Mesenchymal stem cell (in vitro differentiated cells and primary cell): ENCODE measurements around the gene PTPN13.

Source experiments
- DNase-seq: peaks from one replicate; pipeline ENCODE4 v3.0.0-alpha.2; 2013
- H2AFZ ChIP-seq: one replicate; pipeline ENCODE4 v1.6.1; 2013; ENCODE audit warnings: low read depth, mild to moderate bottlenecking, control low read depth, inconsistent platforms, low read length, moderate library complexity
- H2AK5ac ChIP-seq: 2 replicates; pipeline ENCODE4 v1.6.1; 2013; ENCODE audit warnings: low read length, moderate library complexity, mild to moderate bottlenecking, inconsistent platforms; ENCODE audit not compliant: severe bottlenecking
- H2BK120ac ChIP-seq: one replicate; pipeline ENCODE4 v1.6.1; 2013; ENCODE audit warnings: low read depth, mild to moderate bottlenecking, inconsistent platforms, low read length, moderate library complexity
- H2BK12ac ChIP-seq, 2 experiments: one replicate each; pipeline ENCODE4 v1.6.1; 2013; ENCODE audit warnings: inconsistent platforms in 2 of 2, low read length in 2 of 2, mild to moderate bottlenecking in 2 of 2, moderate library complexity in 2 of 2, control low read depth in 1 of 2
- H2BK15ac ChIP-seq: one replicate; pipeline ENCODE4 v1.6.1; 2013; ENCODE audit warnings: mild to moderate bottlenecking, low read depth, inconsistent platforms; ENCODE audit not compliant: poor library complexity, severe bottlenecking
- H2BK5ac ChIP-seq: 2 replicates; pipeline ENCODE4 v1.6.1; 2013; ENCODE audit warnings: low read depth, mild to moderate bottlenecking, low read length, control low read depth, inconsistent platforms; ENCODE audit not compliant: poor library complexity, severe bottlenecking
- H3K14ac ChIP-seq, 2 experiments: one replicate each; pipeline ENCODE4 v1.6.1; 2013; ENCODE audit warnings: inconsistent platforms in 2 of 2, low read length in 2 of 2, control low read depth in 1 of 2, mild to moderate bottlenecking in 1 of 2, moderate library complexity in 1 of 2
- H3K18ac ChIP-seq, 2 experiments: one replicate each; pipeline ENCODE4 v1.6.1; 2013; ENCODE audit warnings: inconsistent platforms in 2 of 2, low read length in 2 of 2, control low read depth in 1 of 2, low read depth in 1 of 2, mild to moderate bottlenecking in 1 of 2
- H3K23ac ChIP-seq, 2 experiments: one replicate each; pipeline ENCODE4 v1.6.1; 2013; ENCODE audit warnings: inconsistent platforms in 2 of 2, low read length in 2 of 2, mild to moderate bottlenecking in 2 of 2, moderate library complexity in 2 of 2, control low read depth in 1 of 2
- H3K27ac ChIP-seq: 2 replicates; pipeline ENCODE4 v1.5.1; 2013; ENCODE audit warnings: mild to moderate bottlenecking, moderate library complexity, low read length, control low read depth, inconsistent platforms; ENCODE audit not compliant: poor library complexity, severe bottlenecking
- H3K27me3 ChIP-seq, 2 experiments: 2 replicates each; pipeline versions ENCODE4 v1.6.1 to v1.7.0; 2013; ENCODE audit warnings: low read length in 2 of 2, mild to moderate bottlenecking in 2 of 2, moderate library complexity in 2 of 2, control low read depth in 1 of 2, inconsistent platforms in 1 of 2; ENCODE audit not compliant: control insufficient read depth in 1 of 2, insufficient read depth in 1 of 2
- H3K36me3 ChIP-seq, 2 experiments: 2 replicates each; pipeline versions ENCODE4 v1.6.1 to v1.7.0; 2013; ENCODE audit warnings: low read length in 2 of 2, control low read depth in 1 of 2, inconsistent platforms in 1 of 2, low read depth in 1 of 2, mild to moderate bottlenecking in 1 of 2; ENCODE audit not compliant: insufficient read depth in 2 of 2, control insufficient read depth in 1 of 2
- H3K4ac ChIP-seq, 2 experiments: one replicate each; pipeline ENCODE4 v1.6.1; 2013; ENCODE audit warnings: inconsistent platforms in 2 of 2, low read length in 2 of 2, mild to moderate bottlenecking in 2 of 2, moderate library complexity in 2 of 2, control low read depth in 1 of 2, low read depth in 1 of 2
- H3K4me1 ChIP-seq: 2 replicates; pipeline ENCODE4 v1.6.1; 2013; ENCODE audit warnings: low read depth, low read length, control low read depth; ENCODE audit not compliant: control insufficient read depth, insufficient read depth
- H3K4me2 ChIP-seq: 2 replicates; pipeline ENCODE4 v1.6.1; 2013; ENCODE audit warnings: low read length, mild to moderate bottlenecking, inconsistent platforms; ENCODE audit not compliant: poor library complexity, severe bottlenecking
- H3K4me3 ChIP-seq, 2 experiments: 2 replicates each; pipeline versions ENCODE4 v1.5.1 to v1.7.0; 2013; ENCODE audit warnings: low read length in 2 of 2, mild to moderate bottlenecking in 2 of 2, control low read depth in 1 of 2, low read depth in 1 of 2; ENCODE audit not compliant: insufficient read depth in 1 of 2
- H3K79me1 ChIP-seq: replicated peaks from 2 replicates; pipeline ENCODE4 v1.6.1; 2013; ENCODE audit warnings: mild to moderate bottlenecking, control low read depth, low read length, inconsistent platforms; ENCODE audit not compliant: poor library complexity, severe bottlenecking
- H3K9ac ChIP-seq: 2 replicates; pipeline ENCODE4 v1.7.0; 2013; ENCODE audit warnings: mild to moderate bottlenecking, low read length, moderate library complexity
- H3K9me3 ChIP-seq: 2 replicates; pipeline ENCODE4 v1.7.0; 2013; ENCODE audit warnings: mild to moderate bottlenecking, low read length; ENCODE audit not compliant: control insufficient read depth
- H4K8ac ChIP-seq: one replicate; pipeline ENCODE4 v1.6.1; 2013; ENCODE audit warnings: inconsistent platforms, mild to moderate bottlenecking, low read length, moderate library complexity
- H4K91ac ChIP-seq: one replicate; pipeline ENCODE4 v1.6.1; 2013; ENCODE audit warnings: mild to moderate bottlenecking, low read length, inconsistent platforms
- WGBS: methylation state at CpG from one replicate; pipeline ENCODE4 v1.1.7; 2013; ENCODE audit warnings: mixed read lengths; 5-methylcytosine and 5-hydroxymethylcytosine counted together

The PTPN13 gene

DNA sequence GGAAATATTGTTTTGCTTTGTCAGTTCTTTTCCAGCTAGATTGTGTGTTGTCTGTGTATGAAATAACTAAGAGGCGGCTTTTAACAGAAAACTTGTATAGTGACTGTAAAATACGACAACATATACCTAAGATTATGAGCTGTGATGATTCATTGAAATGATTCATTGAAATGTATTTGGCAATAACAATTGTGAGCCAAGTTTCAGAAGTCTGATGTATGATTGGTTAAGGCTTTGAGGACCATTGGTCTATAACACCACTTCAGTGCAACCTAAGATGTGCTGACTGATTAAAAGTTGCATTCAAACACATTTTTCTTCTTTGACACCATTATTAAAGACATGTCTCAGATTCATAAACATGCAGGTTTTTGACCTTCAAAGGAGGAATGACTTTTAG, 76.6 kb downstream of the PTPN13 start:
- no peak overlapping the region for H2BK15ac ChIP-seq
- no peaks in the 10 kb centered on the region for H3K27me3 ChIP-seq
- H3K4ac ChIP-seq, result no peak overlapping the region
- peak; percentile 34 for DNase-seq
- no peak overlapping the region for H2BK12ac ChIP-seq
- no peak overlapping the region for H3K14ac ChIP-seq
- H4K8ac ChIP-seq, result no peak overlapping the region
- H3K23ac ChIP-seq, result no peak overlapping the region
- no peak overlapping the region for H2AK5ac ChIP-seq
- WGBS, result 92% methylated on average over 2 of the region's 2 CpGs
- H3K36me3 ChIP-seq, result peaks cover 6 to 10% of the 10 kb centered on the region in 2 experiments
- H2AFZ ChIP-seq, result no peak overlapping the region
- H4K91ac ChIP-seq, result no peak overlapping the region
- no peak overlapping the region for H3K18ac ChIP-seq
- no peak overlapping the region for H2BK5ac ChIP-seq
- no peaks in the 10 kb centered on the region for H3K4me1 ChIP-seq
- H3K9me3 ChIP-seq, result no peaks in the 10 kb centered on the region
- no peak overlapping the region for H3K4me3 ChIP-seq
- no peak overlapping the region for H3K4me2 ChIP-seq
- no peak overlapping the region for H2BK120ac ChIP-seq
- no peak overlapping the region for H3K9ac ChIP-seq
- H3K27ac ChIP-seq, result no peak overlapping the region
- H3K79me1 ChIP-seq, result peaks cover 16% of the 10 kb centered on the region

DNA sequence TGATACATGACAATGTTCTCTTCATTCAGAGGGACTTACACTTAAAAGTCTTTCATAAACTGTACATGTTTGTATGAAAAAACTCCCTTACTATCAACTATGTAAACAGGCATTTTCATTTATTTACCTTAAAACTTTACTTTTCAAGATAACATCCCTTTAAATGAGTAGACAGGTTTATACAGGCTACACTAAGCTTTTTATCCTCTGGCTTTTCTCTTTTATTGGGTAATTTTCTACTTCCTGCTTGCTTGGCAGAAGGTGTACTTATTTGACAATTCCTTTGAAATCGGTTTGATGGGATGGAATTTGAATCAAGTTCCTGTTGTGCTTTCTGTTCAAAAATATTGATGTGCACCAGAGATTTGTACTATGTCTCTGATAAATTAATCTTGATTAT, 81.4 kb downstream of the PTPN13 start:
- Histone ChIP-seq H3K27me3 (no peaks in the 10 kb centered on the region), H2AFZ (no peak overlapping the region), H3K9ac (no peak overlapping the region), H3K23ac (no peak overlapping the region), H2BK5ac (no peak overlapping the region), H2BK12ac (no peak overlapping the region), H3K9me3 (no peaks in the 10 kb centered on the region), H3K4me3 (no peak overlapping the region), H3K36me3 (peaks cover 7 to 20% of the 10 kb centered on the region in 2 experiments), H3K4me1 (no peaks in the 10 kb centered on the region), H3K18ac (no peak overlapping the region), H4K91ac (no peak overlapping the region), H3K14ac (no peak overlapping the region), H2BK120ac (no peak overlapping the region), H4K8ac (no peak overlapping the region), H2AK5ac (no peak overlapping the region), H2BK15ac (no peak overlapping the region), H3K27ac (no peak overlapping the region), H3K79me1 (peaks cover 15% of the 10 kb centered on the region), H3K4me2 (no peak overlapping the region), H3K4ac (no peak overlapping the region)
- no peak for DNase-seq
- 86% methylated on average over 1 of the region's 1 CpG for WGBS

DNA sequence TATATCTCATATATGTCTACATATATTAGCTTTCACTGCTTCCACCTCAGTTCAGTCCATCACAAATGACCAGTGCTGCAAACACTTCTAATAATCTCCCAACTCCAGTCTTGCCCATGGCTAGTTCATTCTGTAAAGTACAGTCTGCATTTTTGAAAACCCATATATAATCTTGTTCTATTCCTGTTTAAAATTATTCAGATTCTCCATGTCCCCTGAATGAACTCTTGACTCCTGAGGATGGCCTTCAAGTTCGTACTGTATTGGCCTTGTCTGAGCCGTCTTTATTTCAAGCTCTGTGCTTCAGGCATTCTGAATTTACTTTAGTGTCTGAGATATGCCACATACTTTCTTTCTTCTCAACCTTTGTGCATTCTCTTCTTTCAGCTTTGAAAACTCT, 84.7 kb downstream of the PTPN13 start:
- WGBS, result 95% methylated on average over 2 of the region's 2 CpGs
- Histone ChIP-seq H3K36me3 (peaks cover under 1 to 23% of the 10 kb centered on the region in 2 experiments), H3K4me3 (no peak overlapping the region), H3K23ac (no peak overlapping the region), H3K4me1 (no peaks in the 10 kb centered on the region), H3K27ac (no peak overlapping the region), H3K9ac (no peak overlapping the region), H2BK15ac (no peak overlapping the region), H3K79me1 (peaks cover 10% of the 10 kb centered on the region), H2AK5ac (no peak overlapping the region), H3K4me2 (no peak overlapping the region), H3K18ac (no peak overlapping the region), H3K14ac (no peak overlapping the region), H2AFZ (no peak overlapping the region), H4K8ac (no peak overlapping the region), H3K4ac (no peak overlapping the region), H2BK5ac (no peak overlapping the region), H2BK12ac (no peak overlapping the region), H3K9me3 (no peaks in the 10 kb centered on the region), H2BK120ac (no peak overlapping the region), H4K91ac (no peak overlapping the region), H3K27me3 (no peaks in the 10 kb centered on the region)
- DNase-seq, result no peak

DNA sequence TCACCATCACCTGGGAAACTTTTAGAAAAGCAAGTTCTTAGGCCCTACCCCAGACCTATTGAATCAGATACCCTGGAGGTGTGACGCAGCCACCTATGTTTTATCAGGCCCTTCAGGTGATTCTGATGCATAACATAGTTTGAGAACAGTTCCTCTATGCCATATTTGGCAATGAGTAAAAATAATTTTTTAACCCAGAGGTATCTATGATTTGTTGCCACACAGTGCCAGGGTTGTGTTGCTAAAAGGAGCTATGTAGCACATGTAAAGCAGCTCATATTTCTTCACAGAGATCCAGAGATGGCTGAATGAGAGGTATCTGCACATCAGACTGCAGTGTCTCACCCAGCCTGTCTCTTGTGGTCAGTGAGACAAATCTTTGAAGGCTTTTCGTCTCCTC, 85.3 kb downstream of the PTPN13 start:
- Histone ChIP-seq H3K4me2 (no peak overlapping the region), H2BK120ac (no peak overlapping the region), H4K8ac (no peak overlapping the region), H2BK5ac (no peak overlapping the region), H2AFZ (no peak overlapping the region), H3K4ac (no peak overlapping the region), H3K9me3 (no peaks in the 10 kb centered on the region), H2BK15ac (no peak overlapping the region), H3K36me3 (peaks cover 0 to 23% of the 10 kb centered on the region in 2 experiments), H3K4me1 (no peaks in the 10 kb centered on the region), H2BK12ac (no peak overlapping the region), H3K27me3 (no peaks in the 10 kb centered on the region), H2AK5ac (no peak overlapping the region), H4K91ac (no peak overlapping the region), H3K27ac (no peak overlapping the region), H3K79me1 (peaks cover 10% of the 10 kb centered on the region), H3K23ac (no peak overlapping the region), H3K18ac (no peak overlapping the region), H3K4me3 (no peak overlapping the region), H3K14ac (no peak overlapping the region), H3K9ac (no peak overlapping the region)
- no peak for DNase-seq
- WGBS, result 100% methylated on average over 1 of the region's 2 CpGs
